ENCODE data around the gene ZMAT5. TPM values are rescaled to one million over a fixed set of nuclear protein-coding genes. Genes with fewer than 3 reads are reported as not detected.

The ZMAT5 gene
- total and polyA plus RNA-seq, 7 donors = 13.2 to 33.7 (median 24.6) TPM

GRCh38 chr22:29732883-29733282 lies 33.9 kb downstream of the ZMAT5 start:
- Histone ChIP-seq H3K4me3 (no peak overlapping the region), H3K27me3 (no peaks in the 10 kb centered on the region), H3K27ac (no peak overlapping the region), H3K36me3 (peaks cover 0 to 27% (median 4%) of the 10 kb centered on the region in 4 donors), H3K4me1 (peaks cover 0 to 16% (median 10%) of the 10 kb centered on the region in 4 donors), H3K9me3 (no peaks in the 10 kb centered on the region)
- 82 to 90% methylated on average over 6 of the region's 6 CpGs for WGBS, 2 donors
- DNase-seq = no peak
- intact Hi-C loops (cut with DNase I) = no loop called here
- TF ChIP-seq EP300 (IDR thresholded peaks at IDR 0.05) (no peak), CTCF (IDR thresholded peaks at IDR 0.05) (no peak), POLR2A (IDR thresholded peaks at IDR 0.05) (no peak), POLR2AphosphoS5 (IDR thresholded peaks at IDR 0.05) (no peak)

- TF ChIP-seq POLR2AphosphoS5 (IDR thresholded peaks at IDR 0.05) = no peak
- no peak for TF ChIP-seq CTCF (IDR thresholded peaks at IDR 0.05)
- TF ChIP-seq POLR2A (IDR thresholded peaks at IDR 0.05) = no peak
- no peak for TF ChIP-seq EP300 (IDR thresholded peaks at IDR 0.05)
- Histone ChIP-seq H3K4me3 (no peak overlapping the region), H3K36me3 (peaks cover 0 to 24% (median 4%) of the 10 kb centered on the region in 4 donors), H3K27me3 (no peaks in the 10 kb centered on the region), H3K9me3 (no peaks in the 10 kb centered on the region), H3K4me1 (peaks cover 0 to 16% (median 10%) of the 10 kb centered on the region in 4 donors), H3K27ac (no peak overlapping the region)
- no peak for DNase-seq
- intact Hi-C loops (cut with DNase I) = no loop called here
- WGBS, 2 donors = 90 to 91% methylated on average over 18 of the region's 18 CpGs
Observed at GRCh38 chr22:29731058-29731850, 35.6 kb downstream of the ZMAT5 start.

- H3K4me3 ChIP-seq = no peak overlapping the region
- peaks cover 0 to 24% (median 4%) of the 10 kb centered on the region in 4 donors for H3K36me3 ChIP-seq
- 94 to 95% methylated on average over 20 of the region's 20 CpGs for WGBS, 2 donors
- no peak for DNase-seq
- no peaks in the 10 kb centered on the region for H3K27me3 ChIP-seq
- intact Hi-C loops (cut with DNase I) = no loop called here
- H3K9me3 ChIP-seq = no peaks in the 10 kb centered on the region
- peaks cover 0 to 14% (median 10%) of the 10 kb centered on the region in 4 donors for H3K4me1 ChIP-seq
- TF ChIP-seq POLR2A (IDR thresholded peaks at IDR 0.05) (no peak), POLR2AphosphoS5 (IDR thresholded peaks at IDR 0.05) (no peak), EP300 (IDR thresholded peaks at IDR 0.05) (no peak), CTCF (IDR thresholded peaks at IDR 0.05) (no peak)
- H3K27ac ChIP-seq = no peak overlapping the region
Observed at GRCh38 chr22:29729161-29729560, 37.6 kb downstream of the ZMAT5 start.

- no peaks in the 10 kb centered on the region for H3K9me3 ChIP-seq
- WGBS, 2 donors = 7 to 8% methylated on average over 17 of the region's 17 CpGs
- intact Hi-C loops (cut with DNase I) = no loop called here
- no peak for TF ChIP-seq CTCF (IDR thresholded peaks at IDR 0.05)
- no peak for TF ChIP-seq EP300 (IDR thresholded peaks at IDR 0.05)
- TF ChIP-seq POLR2AphosphoS5 (IDR thresholded peaks at IDR 0.05) = no peak
- TF ChIP-seq POLR2A (IDR thresholded peaks at IDR 0.05) = no peak
- peaks cover 0 to 24% (median 4%) of the 10 kb centered on the region in 4 donors for H3K36me3 ChIP-seq
- H3K27ac ChIP-seq = no peak overlapping the region
- peaks cover 0 to 6% (median 3%) of the 10 kb centered on the region in 3 donors for H3K27me3 ChIP-seq
- H3K4me3 ChIP-seq = no peak overlapping the region
- H3K4me1 ChIP-seq = no peaks in the 10 kb centered on the region
- no peak for DNase-seq
Observed at GRCh38 chr22:29727131-29727523, 39.7 kb downstream of the ZMAT5 start.

All from sigmoid colon (tissue), 7 donors.